Coronary artery (tissue), 2 donors: ENCODE data around the gene NR3C2.

Experiments used
- DNase-seq: peaks from one replicate; pipeline ENCODE4 v3.0.0-alpha.2; 2017; ENCODE audit warnings: low spot score
- H3K27ac ChIP-seq, 2 donors: fragments of 200-600 bp; sonication (generic); one replicate each; pipeline ENCODE4 v1.5.1; 2016 to 2019
- H3K4me3 ChIP-seq: fragments of 200-600 bp; sonication (generic); 2 replicates; pipeline ENCODE4 v1.5.1; 2016; ENCODE audit warnings: mild to moderate bottlenecking, moderate library complexity
- CTCF ChIP-seq: fragments of 200-600 bp; sonication (generic); IDR thresholded peaks from one replicate; pipeline ENCODE4 v1.5.1; 2019; ENCODE audit warnings: antibody characterized with exemption

Gene NR3C2

GRCh38 chr4:148064451-148064850 lies 377.8 kb downstream of the NR3C2 start:
- Histone ChIP-seq H3K4me3 (no peak overlapping the region), H3K27ac (no peak overlapping the region)
- DNase-seq: no peak
- TF ChIP-seq CTCF: no peak

- H3K4me3 ChIP-seq: no peak overlapping the region
- no peak overlapping the region for H3K27ac ChIP-seq
- no peak for DNase-seq
- no peak for TF ChIP-seq CTCF
Observed at GRCh38 chr4:148062301-148062950, 379.8 kb downstream of the NR3C2 start.

DNA sequence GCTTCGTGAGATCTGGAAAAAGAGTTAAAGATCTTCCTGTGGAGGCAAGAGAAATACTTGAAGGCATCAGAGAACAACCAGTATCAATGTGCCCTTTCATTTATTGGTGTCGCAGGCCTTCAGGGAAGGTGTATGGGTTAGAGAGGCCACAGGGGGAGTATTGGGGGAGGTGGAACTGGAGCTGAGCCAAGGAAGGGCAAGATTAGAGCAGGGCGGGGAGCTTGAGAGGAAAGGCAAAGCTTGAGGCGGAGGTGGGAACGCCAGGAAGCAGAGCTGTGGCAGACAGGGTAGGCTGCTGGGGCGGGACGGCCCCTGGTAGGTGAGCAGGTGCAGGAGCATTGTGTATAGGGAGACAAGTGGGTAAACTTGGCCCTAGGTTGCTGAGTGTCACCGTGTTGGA lies 380.4 kb downstream of the NR3C2 start:
- Histone ChIP-seq H3K27ac (no peak overlapping the region), H3K4me3 (no peak overlapping the region)
- no peak for TF ChIP-seq CTCF
- DNase-seq: no peak

GRCh38 chr4:148061141-148061481 lies 381.1 kb downstream of the NR3C2 start:
- H3K4me3 ChIP-seq: no peak overlapping the region
- no peak overlapping the region for H3K27ac ChIP-seq
- DNase-seq: no peak
- no peak for TF ChIP-seq CTCF

DNA sequence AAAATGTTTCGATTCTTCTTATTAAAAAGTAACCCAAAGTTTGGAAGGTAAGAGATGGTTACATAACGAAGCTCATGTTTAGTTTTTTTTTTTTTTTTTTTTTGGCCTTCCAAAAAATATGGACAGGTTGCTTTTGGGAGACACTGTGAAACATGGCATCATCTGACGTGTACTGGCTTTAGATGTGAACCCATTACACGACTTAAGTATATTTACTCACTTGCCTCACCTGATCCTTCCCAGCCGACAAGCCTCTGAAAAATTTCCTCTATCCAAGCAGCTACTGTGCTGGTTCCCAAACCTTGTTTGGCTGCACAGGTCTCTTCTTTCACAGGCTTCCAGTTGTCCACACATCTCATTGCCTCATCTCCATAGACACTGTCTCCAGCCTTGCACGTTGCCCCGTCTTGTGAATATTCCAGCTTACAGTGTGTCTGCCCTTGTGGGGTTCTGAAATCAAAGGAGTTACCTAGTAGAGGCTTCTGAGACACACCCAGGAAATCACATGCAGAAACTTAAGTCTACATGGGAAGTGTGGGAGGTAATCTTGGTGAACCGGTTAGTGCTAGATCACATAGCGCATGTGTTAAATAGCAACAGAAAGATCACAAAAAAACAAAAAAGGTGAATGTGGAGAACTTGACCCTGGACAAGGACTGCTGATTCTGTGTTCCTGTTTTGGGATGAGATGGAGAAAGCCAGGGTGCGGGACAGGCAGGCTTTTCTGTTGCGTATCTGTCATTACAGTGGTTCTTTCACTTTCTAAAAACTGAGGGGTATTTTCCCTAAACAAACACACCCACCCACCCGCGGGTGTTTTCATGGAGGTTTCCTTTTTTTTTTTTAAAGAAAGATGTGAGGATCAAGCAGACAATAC lies 381.7 kb downstream of the NR3C2 start:
- TF ChIP-seq CTCF: no peak
- Histone ChIP-seq H3K27ac (no peak overlapping the region), H3K4me3 (no peak overlapping the region)
- no peak for DNase-seq

DNA sequence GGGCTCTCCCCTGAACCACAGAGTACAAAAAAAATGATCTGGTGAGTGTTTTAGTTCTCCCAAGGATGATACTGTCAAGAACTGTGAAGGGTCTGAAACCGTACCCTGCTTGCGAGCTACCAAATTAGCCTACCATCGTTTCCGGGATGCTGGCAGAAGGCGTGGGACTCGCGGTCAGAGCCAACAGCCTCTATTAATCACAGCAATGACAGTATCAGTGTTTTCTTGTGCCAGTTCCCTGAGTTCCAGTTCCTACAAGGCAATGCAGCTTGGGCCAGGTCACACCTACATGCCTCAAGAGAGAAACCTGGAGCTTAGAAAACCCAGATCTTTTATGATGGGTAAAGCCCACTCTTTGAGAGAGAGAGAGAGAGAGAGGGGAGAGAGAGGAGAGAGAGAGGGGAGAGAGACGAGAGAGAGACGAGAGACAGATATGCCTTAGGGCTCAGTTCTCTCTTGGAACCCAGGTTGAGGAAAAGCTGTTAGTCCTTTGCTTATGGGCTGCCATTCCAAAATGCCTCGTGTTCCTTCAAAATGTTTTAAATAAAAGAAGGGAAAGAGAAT lies 382.5 kb downstream of the NR3C2 start:
- Histone ChIP-seq H3K4me3 (no peak overlapping the region), H3K27ac (no peak overlapping the region)
- DNase-seq: no peak
- no peak for TF ChIP-seq CTCF
